Adrenal gland (tissue), 5 donors: Measurements from ENCODE around the gene PRSS50.

Experiments
- CTCF ChIP-seq, 6 experiments: fragments of 450-650 bp in 4 of 6; fragments of 200-600 bp in 2 of 6; sonication (generic) in 1 of 6; IDR thresholded peaks; 1 replicate in 5 of 6; 2 replicates in 1 of 6; pipeline versions ENCODE4 v1.5.1 to v1.8.0; 2016 to 2021; ENCODE audit warnings: antibody characterized with exemption in 6 of 6, mild to moderate bottlenecking in 2 of 6, moderate library complexity in 1 of 6
- POLR2A ChIP-seq, 2 donors: fragments of 450-650 bp; IDR thresholded peaks; one replicate each; pipeline ENCODE4 v1.6.1; 2017; ENCODE audit warnings: antibody characterized with exemption in 2 of 2, mild to moderate bottlenecking in 2 of 2, moderate library complexity in 1 of 2
- donor health status: DM: no; HTN: no; CAD: no.

DNA sequence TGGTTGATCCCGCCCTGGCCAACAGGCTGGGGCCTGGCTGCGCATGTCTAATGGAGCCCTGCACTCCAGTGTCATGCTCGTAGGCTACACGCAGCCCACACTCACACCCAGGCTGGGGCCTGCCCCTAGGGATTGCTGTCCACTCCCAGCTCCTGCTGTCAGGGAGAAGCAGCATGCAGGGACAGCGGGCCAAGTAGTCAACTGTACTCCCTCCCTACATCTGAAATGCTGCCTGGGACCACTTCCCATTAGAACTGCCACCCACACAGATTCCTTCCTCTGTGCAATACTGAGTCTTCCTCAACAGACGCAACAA, 40.3 kb downstream of the PRSS50 start:
- no peak for TF ChIP-seq POLR2A (IDR thresholded peaks at IDR 0.05)
- no peak for TF ChIP-seq CTCF (IDR thresholded peaks at IDR 0.05)
